Activated naive CD4-positive, alpha-beta T cell treated with anti-CD3 and anti-CD28 coated beads, Interleukin-2, amount 50 U/mL, for 24 hours (primary cell): ENCODE data around the gene BRME1.

ENCODE experiments used
- H3K27ac Mint-ChIP-seq: one replicate; pipeline ENCODE4 v1.8.0; 2021; ENCODE audit warnings: mild to moderate bottlenecking, mixed read lengths
- H3K27me3 Mint-ChIP-seq: one replicate; pipeline ENCODE4 v1.8.0; 2021; ENCODE audit warnings: mixed read lengths
- H3K36me3 Mint-ChIP-seq: one replicate; pipeline ENCODE4 v1.8.0; 2021; ENCODE audit warnings: mixed read lengths
- H3K4me1 Mint-ChIP-seq: one replicate; pipeline ENCODE4 v1.8.0; 2021; ENCODE audit warnings: mixed read lengths
- H3K4me3 Mint-ChIP-seq: one replicate; pipeline ENCODE4 v1.8.0; 2021; ENCODE audit warnings: mild to moderate bottlenecking, mixed read lengths
- H3K9me3 Mint-ChIP-seq: one replicate; pipeline ENCODE4 v1.8.0; 2021; ENCODE audit warnings: mixed read lengths

Gene BRME1

DNA sequence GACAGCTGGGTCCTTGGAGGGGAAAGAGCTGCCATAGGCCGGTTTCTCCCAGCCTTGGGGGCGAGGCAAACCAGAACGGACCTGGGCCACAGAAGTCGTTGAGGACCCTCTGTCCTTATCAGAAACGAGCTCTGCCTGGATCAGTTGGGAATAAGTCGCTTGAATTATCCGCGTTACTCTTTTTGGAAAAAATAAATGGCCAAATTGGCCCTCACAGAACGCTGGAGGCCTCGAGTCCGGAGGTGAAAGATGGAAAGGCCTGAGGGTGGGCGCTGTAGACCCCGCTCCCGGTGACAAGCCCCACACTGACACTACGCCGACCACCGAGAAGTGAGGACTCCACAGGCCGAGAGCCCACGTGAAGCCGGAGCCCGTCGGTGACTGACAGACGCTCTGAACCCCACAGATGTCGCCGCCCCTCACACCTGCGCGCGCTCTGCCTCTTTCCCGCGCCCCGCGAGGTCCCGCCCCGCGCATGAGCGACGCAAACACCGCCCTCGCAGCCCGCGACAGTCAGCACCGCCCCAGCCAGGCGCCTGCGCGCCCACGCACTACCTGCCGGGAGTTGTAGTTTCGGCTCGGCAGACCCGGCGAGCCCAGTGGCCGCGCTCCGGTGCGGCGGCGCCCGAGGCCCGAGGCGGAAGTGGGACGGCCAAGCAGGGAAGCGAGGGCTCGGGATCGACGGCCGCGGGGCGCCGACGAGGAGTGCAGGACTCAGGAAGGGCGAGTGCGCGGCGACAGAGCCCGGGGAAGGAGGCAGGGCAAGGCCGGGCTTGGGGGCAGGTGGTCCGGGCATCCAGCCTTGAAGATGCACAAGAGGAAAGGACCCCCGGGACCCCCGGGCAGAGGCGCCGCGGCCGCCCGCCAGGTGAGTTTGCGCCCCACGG lies at the start of gene BRME1, which contains the start of gene CC2D1A:
Gene BRME1 (minus strand): TSS at position 484 of the 887 bp plus-strand sequence. CDS start 1,225 bp downstream, outside the sequence.
Gene CC2D1A (plus strand): TSS at position 568 of the 887 bp plus-strand sequence. CDS start 241 bp downstream, at position 809.
- Mint-ChIP-seq H3K27me3 (no peaks in the 10 kb centered on the region), H3K4me1 (peaks cover 11% of the 10 kb centered on the region), H3K4me3 (peak within 1 kb of the TSS; percentile 86), H3K9me3 (no peaks in the 10 kb centered on the region), H3K27ac (peak within 1 kb of the TSS; percentile 92), H3K36me3 (no peaks in the 10 kb centered on the region)

DNA sequence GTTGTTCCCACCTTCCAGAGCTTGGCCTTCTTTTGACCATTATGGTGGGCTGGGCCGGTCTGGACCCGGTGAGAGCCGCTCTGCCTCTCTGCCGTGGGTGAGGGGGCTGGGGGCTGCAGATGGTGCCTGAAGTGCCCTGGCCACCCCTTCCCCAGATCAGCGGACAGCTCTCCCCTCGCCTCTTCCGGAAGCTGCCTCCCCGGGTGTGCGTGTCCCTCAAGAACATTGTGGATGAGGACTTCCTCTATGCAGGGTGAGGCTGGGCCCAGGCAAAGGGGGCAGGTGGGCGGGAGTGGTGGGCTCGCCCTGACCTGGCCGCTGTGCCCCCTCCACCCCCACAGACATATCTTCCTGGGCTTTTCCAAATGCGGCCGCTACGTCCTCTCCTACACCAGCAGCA lies 48.3 kb upstream of the BRME1 start:
- Mint-ChIP-seq H3K36me3 (no peaks in the 10 kb centered on the region), H3K9me3 (no peaks in the 10 kb centered on the region), H3K27ac (no peak overlapping the region), H3K27me3 (no peaks in the 10 kb centered on the region), H3K4me3 (peak overlapping the region; percentile 87), H3K4me1 (peaks cover 21% of the 10 kb centered on the region)

DNA sequence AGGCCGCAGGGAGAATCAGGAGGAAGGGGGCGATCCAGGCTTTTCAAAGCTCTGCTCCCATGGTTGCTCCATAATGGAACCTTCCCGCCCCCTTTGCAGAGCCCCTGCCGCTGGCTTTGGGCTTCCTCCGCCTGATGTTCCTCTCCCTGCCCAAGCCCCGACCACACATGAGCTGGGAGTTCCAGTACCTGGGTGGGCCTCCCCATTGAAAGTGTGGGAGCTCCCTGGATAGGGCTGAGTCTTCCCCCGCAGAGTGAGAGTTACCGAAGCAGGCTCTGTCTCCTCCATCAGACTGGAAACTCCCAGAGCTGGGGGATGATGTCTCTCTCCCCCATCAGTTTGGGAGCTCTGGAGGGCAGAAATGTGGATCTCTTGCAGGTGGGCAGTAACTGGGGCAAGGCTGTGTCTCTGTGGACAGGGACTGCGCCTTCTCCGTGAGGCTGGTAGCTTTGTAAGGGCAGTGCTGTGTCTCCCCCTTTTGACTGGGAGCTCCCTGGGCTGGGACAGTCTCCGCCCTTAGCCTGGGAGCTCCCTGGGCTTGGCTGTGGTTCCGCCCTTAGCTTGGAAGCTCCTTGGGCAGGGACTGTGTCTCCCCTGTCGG lies 47.1 kb upstream of the BRME1 start:
- Mint-ChIP-seq H3K27me3 (no peaks in the 10 kb centered on the region), H3K4me3 (peak overlapping the region; percentile 87), H3K36me3 (no peaks in the 10 kb centered on the region), H3K27ac (peak overlapping the region; percentile 65), H3K9me3 (no peaks in the 10 kb centered on the region), H3K4me1 (peaks cover 21% of the 10 kb centered on the region)

DNA sequence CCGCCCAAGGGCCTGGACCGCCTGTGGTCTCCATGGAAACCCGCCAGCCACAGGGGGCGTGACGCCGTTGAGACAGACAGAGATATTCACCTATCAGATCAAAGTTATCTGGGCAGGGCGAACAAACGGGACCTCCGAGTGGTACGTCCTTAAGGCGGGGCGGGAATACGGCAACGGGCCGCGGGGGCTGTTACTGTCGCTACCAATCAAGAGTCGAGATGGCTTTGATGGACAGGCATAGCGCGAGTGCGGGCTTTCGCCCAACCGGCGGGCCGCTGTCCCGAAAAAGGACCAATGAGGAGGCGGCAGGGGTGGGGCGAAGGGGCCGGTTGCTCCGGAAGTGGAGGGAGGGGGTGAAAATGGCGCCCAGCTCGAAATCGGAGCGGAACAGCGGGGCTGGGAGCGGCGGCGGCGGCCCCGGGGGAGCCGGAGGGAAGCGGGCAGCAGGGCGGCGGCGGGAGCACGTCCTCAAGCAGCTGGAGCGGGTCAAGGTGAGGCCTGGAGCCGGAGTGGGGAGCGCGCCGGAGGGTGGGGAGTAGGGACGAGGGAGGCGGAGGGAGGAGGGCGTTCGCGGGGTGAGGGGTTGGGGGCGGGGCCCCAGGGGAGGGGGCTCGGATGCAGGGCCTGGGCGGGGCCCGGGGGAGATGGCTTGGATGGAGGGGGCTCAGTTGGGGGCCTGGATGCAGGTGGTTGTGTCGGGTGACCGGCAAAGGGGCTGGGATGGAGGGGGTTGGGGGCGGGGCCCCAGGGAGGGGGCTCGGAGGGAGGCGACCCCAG lies 46.4 kb upstream of the BRME1 start, which contains the start of gene DCAF15:
Gene DCAF15 (plus strand): TSS at position 356 of the 777 bp plus-strand sequence. CDS start 4 bp downstream, at position 360.
- Mint-ChIP-seq H3K4me3 (peak within 1 kb of the TSS; percentile 97), H3K36me3 (no peaks in the 10 kb centered on the region), H3K27me3 (no peaks in the 10 kb centered on the region), H3K27ac (peak within 1 kb of the TSS; percentile 95), H3K4me1 (peaks cover 21% of the 10 kb centered on the region), H3K9me3 (no peaks in the 10 kb centered on the region)

DNA sequence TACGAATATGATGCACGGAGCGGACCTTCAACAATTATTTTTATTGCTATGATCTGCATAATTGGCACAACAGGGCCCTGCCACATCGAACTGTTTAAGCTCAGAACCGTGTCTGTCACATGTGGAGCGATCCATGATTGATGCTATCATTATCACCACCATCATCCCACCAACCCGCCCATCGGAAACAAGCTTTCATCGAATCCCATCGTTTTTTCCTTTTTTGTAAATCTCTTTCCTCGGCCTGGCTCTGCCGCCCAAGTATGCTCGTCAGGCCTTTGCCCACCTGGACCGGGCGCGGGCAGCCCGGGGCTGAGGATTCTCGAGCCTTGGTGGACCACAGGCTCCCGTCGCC lies 45.9 kb upstream of the BRME1 start:
- Mint-ChIP-seq H3K4me1 (peaks cover 21% of the 10 kb centered on the region), H3K9me3 (no peaks in the 10 kb centered on the region), H3K27ac (peak overlapping the region; percentile 95), H3K36me3 (no peaks in the 10 kb centered on the region), H3K4me3 (peak overlapping the region; percentile 97), H3K27me3 (no peaks in the 10 kb centered on the region)

DNA sequence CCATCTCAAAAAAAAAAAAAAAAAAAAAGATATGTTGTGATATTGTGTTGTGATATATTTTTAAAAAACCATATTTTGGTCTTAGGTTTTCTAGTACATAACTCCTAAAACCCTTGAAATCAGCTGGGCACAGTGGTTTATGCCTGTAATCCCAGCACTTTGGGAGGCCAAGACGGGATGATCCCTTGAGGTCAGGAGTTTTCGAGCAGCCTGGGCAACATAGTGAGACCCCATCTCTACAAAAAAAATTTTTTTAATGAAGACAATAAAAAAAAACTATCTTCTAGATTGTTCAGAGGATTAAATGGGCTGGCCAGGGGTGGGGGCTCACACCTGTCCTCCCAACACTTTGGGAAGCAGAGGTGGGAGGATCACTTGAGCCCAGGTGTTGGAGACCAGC lies 45.1 kb upstream of the BRME1 start:
- no peaks in the 10 kb centered on the region for H3K27me3 Mint-ChIP-seq
- H3K36me3 Mint-ChIP-seq: no peaks in the 10 kb centered on the region
- no peaks in the 10 kb centered on the region for H3K9me3 Mint-ChIP-seq
- H3K4me3 Mint-ChIP-seq: no peak overlapping the region
- peaks cover 21% of the 10 kb centered on the region for H3K4me1 Mint-ChIP-seq
- no peak overlapping the region for H3K27ac Mint-ChIP-seq

DNA sequence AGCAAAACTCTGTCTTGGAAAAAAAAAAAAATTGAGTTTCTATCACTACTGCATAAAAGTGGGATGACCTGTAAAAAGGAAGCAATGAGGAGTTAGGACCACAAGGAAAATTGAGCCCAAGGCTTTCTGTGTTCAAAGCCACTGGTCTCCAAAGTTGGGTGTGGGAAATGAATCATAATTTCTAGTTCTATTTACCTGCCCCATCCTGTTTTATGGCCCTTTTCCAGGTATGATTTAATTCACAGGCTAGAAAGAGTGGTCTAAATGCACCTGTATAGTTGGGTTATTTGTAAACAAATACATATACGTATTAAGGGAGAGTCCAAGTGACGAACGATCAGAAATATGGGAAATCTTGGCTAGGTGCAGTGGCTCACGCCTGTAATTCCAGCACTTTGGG lies 40.5 kb upstream of the BRME1 start:
- Mint-ChIP-seq H3K36me3 (no peaks in the 10 kb centered on the region), H3K9me3 (no peaks in the 10 kb centered on the region), H3K4me1 (no peaks in the 10 kb centered on the region), H3K27ac (no peak overlapping the region), H3K4me3 (no peak overlapping the region), H3K27me3 (no peaks in the 10 kb centered on the region)

DNA sequence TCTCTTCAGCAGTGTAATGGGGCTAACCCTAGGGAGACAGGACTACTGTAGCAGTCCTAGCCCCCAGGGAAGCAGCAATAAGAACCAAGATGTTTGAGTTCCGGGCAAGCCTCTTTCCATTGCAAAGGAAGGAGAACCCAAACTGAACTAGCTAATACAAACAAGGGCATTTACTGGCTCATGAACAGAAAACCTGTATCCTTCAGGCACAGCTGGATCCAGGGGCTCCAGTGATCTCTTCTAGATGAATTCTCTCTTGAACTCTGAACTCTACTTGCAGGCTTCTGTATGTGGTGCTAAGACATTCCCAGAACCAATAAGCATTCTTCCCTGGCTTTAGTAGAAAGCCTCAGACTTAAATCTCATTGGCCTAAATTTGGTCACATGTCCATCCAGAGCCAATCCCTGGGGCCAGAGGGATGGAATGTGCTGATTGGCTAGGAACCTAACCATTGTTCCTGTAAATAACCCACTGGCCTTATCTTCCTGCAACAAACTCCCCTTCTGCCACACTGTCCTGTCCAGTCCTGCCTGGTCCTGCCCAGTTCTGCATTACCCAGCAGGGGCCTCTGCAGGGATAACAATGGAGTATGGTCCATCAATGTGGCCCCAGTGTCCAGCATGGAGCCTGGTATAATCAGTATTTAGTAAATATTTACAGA lies 36.2 kb upstream of the BRME1 start:
- Mint-ChIP-seq H3K4me1 (no peaks in the 10 kb centered on the region), H3K36me3 (no peaks in the 10 kb centered on the region), H3K9me3 (no peaks in the 10 kb centered on the region), H3K27me3 (peaks cover 2% of the 10 kb centered on the region), H3K27ac (no peak overlapping the region), H3K4me3 (no peak overlapping the region)

DNA sequence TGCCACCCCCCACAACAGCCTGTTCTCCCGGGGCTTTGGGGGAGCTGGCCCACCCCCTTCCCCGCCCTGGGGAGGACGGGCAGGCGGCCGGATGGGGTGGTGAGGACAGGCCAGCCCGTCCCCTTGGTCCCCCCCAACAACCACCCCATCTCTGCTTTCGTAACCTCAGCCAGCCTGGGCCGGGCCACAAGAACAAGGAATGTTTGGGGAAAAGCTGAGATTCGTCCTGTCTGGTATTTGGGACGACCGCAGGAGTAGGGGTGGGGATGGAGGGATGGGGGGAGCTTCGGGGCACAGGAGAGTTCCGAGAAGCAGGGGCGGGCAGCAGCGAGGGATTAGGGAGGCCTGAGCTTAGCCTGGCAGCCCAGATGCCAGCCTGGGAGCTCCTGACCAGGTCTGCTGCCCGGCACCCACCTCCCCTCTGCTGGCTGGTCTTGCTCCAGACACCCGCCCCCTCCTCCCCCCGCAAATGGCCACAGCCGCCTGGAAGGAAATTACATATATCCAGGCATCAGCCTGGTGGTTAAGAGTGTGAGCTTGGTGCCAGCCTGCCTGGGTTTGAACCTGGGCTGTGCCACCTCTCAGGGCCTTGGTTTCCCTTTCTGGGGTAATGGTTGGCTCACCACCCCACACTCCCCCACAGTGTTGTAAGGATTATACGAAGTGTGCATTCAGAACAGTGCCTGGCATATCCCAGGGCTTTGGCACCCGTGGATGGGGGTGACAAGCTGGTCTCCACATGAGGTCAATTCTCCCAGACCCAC lies 32.6 kb upstream of the BRME1 start, which contains the start of gene PODNL1:
Gene PODNL1 (minus strand): TSS at position 117 of the 764 bp plus-strand sequence. CDS start 236 bp downstream, outside the sequence.
- Mint-ChIP-seq H3K27ac (no peak within 1 kb of the TSS), H3K27me3 (peaks cover 2% of the 10 kb centered on the region), H3K9me3 (no peaks in the 10 kb centered on the region), H3K4me1 (no peaks in the 10 kb centered on the region), H3K36me3 (no peaks in the 10 kb centered on the region), H3K4me3 (no peak within 1 kb of the TSS)

DNA sequence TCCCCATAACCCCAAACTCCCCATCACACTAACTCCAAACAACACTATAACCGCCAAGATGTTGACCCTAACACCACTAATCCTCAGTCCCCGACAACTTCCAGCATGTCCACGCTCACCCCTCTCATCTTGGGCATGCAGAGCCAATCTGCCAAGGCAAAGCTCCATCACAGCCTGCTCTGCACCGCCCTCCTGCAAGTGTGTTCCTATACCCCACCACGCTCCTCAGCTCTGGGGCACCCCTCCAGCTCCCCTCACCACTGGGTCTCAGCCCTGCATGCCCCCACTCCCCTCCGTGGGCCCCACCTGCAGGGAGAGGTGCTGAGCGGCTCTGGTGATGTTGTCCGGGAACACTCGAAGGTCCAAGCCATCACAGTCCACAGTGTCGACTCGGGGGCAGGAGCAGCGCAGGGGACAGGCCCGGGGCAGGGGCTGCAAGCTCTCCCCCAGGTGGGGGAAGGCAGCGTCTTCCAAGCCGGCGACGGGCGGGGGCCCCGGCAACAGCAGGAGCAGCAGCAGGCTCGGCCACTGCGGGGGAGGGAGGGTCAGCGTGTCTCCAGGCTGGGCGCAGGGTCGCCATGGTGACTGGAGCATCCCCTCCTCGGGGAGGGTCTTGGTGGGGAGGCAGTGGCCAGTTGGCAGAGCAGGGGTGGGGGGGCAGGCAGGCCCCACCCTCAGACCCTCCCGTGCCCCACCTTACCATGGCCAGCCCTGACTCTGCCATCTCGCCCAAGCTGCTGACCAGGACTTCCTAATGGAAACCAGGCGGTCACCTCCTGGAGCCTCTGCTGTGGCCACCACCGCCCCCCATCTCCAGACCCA lies 31.8 kb upstream of the BRME1 start:
- no peak overlapping the region for H3K27ac Mint-ChIP-seq
- no peak overlapping the region for H3K4me3 Mint-ChIP-seq
- no peaks in the 10 kb centered on the region for H3K36me3 Mint-ChIP-seq
- H3K4me1 Mint-ChIP-seq: no peaks in the 10 kb centered on the region
- no peaks in the 10 kb centered on the region for H3K9me3 Mint-ChIP-seq
- H3K27me3 Mint-ChIP-seq: peaks cover 2% of the 10 kb centered on the region

DNA sequence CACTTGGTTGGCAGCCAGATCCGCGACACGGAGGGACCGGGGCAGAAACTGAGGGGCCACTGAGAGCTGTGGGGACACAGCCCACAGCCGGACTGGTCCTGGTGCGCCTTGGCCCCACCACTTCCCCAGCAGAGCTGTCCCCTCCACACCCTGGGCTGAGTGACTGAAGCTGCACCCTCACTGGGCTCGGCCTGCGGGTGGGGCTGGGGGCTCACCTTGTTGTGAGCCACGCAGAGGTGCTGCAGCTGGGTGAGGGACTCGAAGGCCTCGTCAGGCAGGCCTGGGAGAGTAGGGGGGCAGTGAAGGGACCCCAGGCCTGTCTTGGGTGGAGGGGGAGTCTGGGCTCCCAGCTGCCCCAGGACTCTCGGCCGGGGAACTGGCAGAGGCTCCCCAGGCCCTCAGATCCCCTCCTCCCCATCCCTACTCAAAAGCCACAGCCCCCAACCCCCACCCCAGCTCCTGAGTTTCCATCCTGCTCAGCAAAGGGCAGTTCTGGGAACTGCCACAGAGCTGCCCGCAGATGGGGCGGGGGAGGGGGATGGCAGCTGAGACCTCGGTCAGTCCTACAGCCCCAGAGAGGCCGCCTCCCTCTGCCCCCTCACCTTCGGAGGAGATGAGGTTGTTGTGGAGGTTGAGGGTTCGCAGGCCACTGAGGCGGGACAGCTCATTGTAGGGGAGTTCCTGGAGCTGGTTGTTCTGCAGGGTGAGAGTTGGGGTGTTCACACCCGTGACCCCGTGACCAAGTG lies 30.0 kb upstream of the BRME1 start:
- H3K36me3 Mint-ChIP-seq: no peaks in the 10 kb centered on the region

DNA sequence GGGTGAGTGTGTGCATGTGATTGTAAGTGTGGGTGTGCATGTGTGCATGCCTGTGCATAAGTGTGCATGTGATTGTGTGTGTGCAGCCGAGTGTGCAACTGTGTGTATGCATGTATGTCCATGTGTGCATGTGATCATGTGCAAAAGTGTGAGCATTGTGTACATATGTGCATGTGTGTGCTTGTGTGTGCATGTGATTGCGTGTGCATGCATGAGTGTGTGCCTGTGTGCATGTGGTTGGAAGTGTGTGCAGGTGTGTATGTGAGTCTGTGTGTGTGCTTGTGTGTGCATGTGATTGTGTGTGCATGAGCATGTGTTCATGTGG lies 28.8 kb upstream of the BRME1 start:
- Mint-ChIP-seq H3K27me3 (peaks cover 2% of the 10 kb centered on the region), H3K4me3 (no peak overlapping the region), H3K36me3 (no peaks in the 10 kb centered on the region), H3K4me1 (no peaks in the 10 kb centered on the region), H3K27ac (no peak overlapping the region), H3K9me3 (no peaks in the 10 kb centered on the region)

More for the DNA sequence above, 30.0 kb upstream of the BRME1 start:
- Mint-ChIP-seq H3K4me3 (no peak overlapping the region), H3K4me1 (no peaks in the 10 kb centered on the region), H3K27me3 (peaks cover 2% of the 10 kb centered on the region), H3K27ac (no peak overlapping the region), H3K9me3 (no peaks in the 10 kb centered on the region)

DNA sequence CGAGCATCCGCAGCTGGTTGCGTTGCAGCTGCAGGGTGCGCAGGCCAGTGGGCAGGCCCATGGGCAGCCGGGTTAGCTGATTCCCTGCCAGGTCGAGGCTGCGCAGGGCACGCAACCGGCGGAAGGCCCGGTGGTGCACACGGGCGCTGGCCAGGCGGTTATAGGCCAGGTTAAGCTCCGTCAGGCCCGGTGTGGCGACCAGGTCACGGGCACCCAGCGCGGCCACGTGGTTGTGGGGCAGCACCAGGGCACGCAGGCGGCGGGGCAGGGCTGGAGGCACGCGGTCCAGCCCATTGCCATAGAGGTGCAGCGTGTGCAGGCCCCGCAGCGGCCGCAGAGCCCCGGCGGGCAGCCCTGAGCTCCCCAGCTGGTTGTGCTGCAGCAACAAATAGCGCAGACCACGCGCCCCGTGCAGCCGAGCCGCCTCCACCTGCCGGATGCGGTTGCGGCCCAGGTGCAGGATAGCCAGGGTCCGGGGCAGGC lies 27.0 kb upstream of the BRME1 start:
- no peaks in the 10 kb centered on the region for H3K9me3 Mint-ChIP-seq
- H3K4me3 Mint-ChIP-seq: no peak overlapping the region
- H3K4me1 Mint-ChIP-seq: no peaks in the 10 kb centered on the region
- H3K27ac Mint-ChIP-seq: no peak overlapping the region
- peaks cover 2% of the 10 kb centered on the region for H3K27me3 Mint-ChIP-seq
- no peaks in the 10 kb centered on the region for H3K36me3 Mint-ChIP-seq
